Peyer's patch (tissue), 4 donors: ENCODE measurements around the gene NLRP9. TPM values are rescaled to one million over a fixed set of nuclear protein-coding genes. Genes with fewer than 3 reads are reported as not detected.
A peak's percentile ranks its signal among the peaks of the same experiment; 100 is the strongest.

Experiments used
- DNase-seq, 3 donors: peaks; one replicate each; pipeline ENCODE4 v3.0.0-alpha.2; 2017 to 2019
- H3K27ac ChIP-seq, 4 donors: fragments of 200-600 bp; sonication (generic); one replicate each; pipeline ENCODE4 v1.5.1; 2016 to 2019
- H3K27me3 ChIP-seq, 2 donors: fragments of 200-600 bp; sonication (generic); one replicate each; pipeline ENCODE4 v1.5.1; 2019
- H3K36me3 ChIP-seq, 3 donors: fragments of 200-600 bp; sonication (generic); one replicate each; pipeline ENCODE4 v1.5.1; 2016 to 2019
- H3K4me1 ChIP-seq, 4 donors: fragments of 200-600 bp; sonication (generic); one replicate each; pipeline ENCODE4 v1.5.1; 2016 to 2019
- H3K4me3 ChIP-seq, 4 donors: fragments of 200-600 bp; sonication (generic); 1 replicate in 3 of 4; 2 replicates in 1 of 4; pipeline ENCODE4 v1.5.1; 2016 to 2019; ENCODE audit warnings: mild to moderate bottlenecking in 1 of 4
- H3K9me3 ChIP-seq, 4 donors: fragments of 200-600 bp; sonication (generic); one replicate each; pipeline ENCODE4 v1.5.1; 2016 to 2019; ENCODE audit warnings: mild to moderate bottlenecking in 1 of 4
- POLR2A ChIP-seq, 2 donors: fragments of 450-650 bp; IDR thresholded peaks; one replicate each; pipeline ENCODE4 v1.5.1; 2017; ENCODE audit warnings: antibody characterized with exemption in 2 of 2, mild to moderate bottlenecking in 2 of 2, moderate library complexity in 2 of 2
- total RNA-seq, 4 donors: library from RNA; depleted of rRNA; stranded (reverse); fragments of >200 nt; gene quantifications; one replicate each; pipeline ENCODE4 v1.1.0, GENCODE V29; 2016
- TF ChIP-seq, protein P1 (sequence below), 6 experiments: fragments of 450-650 bp in 4 of 6; fragments of 200-600 bp in 2 of 6; sonication (generic) in 1 of 6; IDR thresholded peaks; one replicate each; pipeline ENCODE4 v1.5.1; 2017 to 2019; ENCODE audit warnings: antibody characterized with exemption in 6 of 6, mild to moderate bottlenecking in 3 of 6, moderate library complexity in 1 of 6

The NLRP9 gene
- total RNA-seq, 4 donors from 2014 or later, result not detected

DNA sequence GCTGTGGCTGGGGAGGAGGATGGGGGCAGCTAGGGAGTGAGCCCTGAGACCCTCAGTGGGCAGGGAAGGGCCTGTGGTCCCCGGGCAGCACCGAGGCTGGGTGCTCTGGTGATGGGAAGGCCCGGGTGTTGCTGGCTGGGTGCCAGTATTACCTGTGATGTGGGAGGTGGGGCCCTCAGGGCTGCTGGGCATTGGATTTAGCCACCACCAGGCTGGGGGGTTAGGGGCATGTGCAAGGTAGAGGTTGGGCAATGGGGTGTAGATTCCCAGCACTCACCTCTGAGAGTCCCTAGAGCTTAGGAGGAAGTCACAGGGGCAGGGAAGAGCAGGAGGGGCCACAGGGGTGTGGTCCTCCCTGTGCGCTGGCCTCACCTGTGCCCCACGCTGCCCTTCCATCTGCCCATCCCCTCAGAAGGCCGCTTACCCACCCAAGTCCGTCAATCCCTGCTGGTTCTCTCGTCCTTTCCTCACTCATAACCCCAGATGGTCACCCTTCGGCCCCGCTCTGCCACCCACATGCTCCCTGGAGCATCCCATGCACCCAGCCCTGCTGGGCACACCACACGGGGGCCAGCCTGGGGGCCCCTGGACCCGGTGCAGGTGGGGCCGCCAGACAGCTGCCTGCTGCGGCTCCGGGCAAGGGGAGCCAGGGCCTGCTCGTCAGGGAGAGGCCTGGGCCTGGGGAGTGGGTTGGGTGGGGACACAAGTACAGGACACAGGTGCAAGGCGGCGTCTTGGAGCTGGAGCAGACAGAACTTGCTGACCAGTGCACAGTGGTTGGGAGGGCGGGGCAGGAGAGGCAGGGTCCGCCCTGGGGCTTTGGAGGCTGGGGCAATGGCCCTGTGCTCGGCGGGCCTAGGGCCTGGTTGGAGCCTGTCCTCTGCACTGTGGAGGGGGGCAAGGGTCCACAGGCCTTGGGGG lies 50.7 kb downstream of the NLRP9 start:
- H3K4me1 ChIP-seq, result peaks cover 0 to 56% (median 11%) of the 10 kb centered on the region in 4 donors

DNA sequence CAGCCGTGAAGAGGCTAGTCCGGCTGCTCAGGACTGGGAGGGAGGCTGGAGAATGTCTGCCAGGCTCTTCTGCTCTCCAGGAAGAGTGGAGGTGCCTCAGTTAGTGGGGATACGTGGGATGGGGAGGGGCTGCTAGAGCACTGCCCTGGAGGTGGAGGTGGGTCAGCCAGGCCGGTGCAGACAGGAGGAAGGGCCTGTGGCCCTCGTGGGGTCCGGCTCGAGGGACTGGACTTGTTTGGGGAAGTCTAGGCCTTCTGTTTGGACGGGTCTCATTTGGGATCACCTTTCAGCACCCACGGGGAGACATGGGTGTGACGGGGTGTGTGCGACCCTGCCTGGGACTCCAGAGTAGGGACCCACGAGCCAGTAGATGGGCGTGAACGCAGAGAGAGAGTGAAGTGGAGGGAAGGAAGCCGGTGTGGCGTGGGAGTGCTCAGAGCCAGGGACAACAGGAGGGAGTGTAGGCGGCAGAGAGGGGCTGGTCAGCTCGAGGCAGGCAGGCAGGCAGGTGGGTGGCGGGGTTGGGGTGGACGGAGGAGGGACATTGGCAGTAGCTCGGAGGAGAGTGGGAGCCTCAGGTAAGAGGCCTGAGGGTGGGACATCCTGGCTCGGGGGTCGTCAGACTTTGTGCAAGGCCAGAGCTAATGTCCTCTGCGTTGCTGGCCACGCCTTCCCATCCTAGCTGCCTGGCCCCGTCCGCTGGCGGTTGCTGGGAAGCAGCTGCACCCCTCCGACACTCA lies 51.7 kb downstream of the NLRP9 start:
- Histone ChIP-seq H3K4me1 (peaks cover 0 to 60% (median 11%) of the 10 kb centered on the region in 4 donors), H3K27ac (peak overlapping the region in 3 of 4 donors; percentile 83 to 97 (median 90)), H3K4me3 (no peak overlapping the region), H3K36me3 (peaks cover 0 to 71% (median 3%) of the 10 kb centered on the region in 3 donors), H3K27me3 (no peaks in the 10 kb centered on the region), H3K9me3 (no peaks in the 10 kb centered on the region)
- peak in 1 of 3 donors; percentile 50 for DNase-seq
- TF ChIP-seq, protein P1, sequence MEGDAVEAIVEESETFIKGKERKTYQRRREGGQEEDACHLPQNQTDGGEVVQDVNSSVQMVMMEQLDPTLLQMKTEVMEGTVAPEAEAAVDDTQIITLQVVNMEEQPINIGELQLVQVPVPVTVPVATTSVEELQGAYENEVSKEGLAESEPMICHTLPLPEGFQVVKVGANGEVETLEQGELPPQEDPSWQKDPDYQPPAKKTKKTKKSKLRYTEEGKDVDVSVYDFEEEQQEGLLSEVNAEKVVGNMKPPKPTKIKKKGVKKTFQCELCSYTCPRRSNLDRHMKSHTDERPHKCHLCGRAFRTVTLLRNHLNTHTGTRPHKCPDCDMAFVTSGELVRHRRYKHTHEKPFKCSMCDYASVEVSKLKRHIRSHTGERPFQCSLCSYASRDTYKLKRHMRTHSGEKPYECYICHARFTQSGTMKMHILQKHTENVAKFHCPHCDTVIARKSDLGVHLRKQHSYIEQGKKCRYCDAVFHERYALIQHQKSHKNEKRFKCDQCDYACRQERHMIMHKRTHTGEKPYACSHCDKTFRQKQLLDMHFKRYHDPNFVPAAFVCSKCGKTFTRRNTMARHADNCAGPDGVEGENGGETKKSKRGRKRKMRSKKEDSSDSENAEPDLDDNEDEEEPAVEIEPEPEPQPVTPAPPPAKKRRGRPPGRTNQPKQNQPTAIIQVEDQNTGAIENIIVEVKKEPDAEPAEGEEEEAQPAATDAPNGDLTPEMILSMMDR (IDR thresholded peaks at IDR 0.05), result no peak
- no peak for TF ChIP-seq POLR2A (IDR thresholded peaks at IDR 0.05)

More for the DNA sequence above, 50.7 kb downstream of the NLRP9 start:
- H3K9me3 ChIP-seq, result no peaks in the 10 kb centered on the region
- TF ChIP-seq, protein P1 (IDR thresholded peaks at IDR 0.05), result no peak
- TF ChIP-seq POLR2A (IDR thresholded peaks at IDR 0.05), result peak; percentile 47 to 51
- H3K4me3 ChIP-seq, result peak overlapping the region in 2 of 4 donors; percentile 14 to 24
- peaks cover 0 to 71% (median 3%) of the 10 kb centered on the region in 3 donors for H3K36me3 ChIP-seq
- peak in 2 of 3 donors; percentile 90 to 91 for DNase-seq
- H3K27me3 ChIP-seq, result no peaks in the 10 kb centered on the region
- H3K27ac ChIP-seq, result peak overlapping the region in 3 of 4 donors; percentile 83 to 97 (median 90)

DNA sequence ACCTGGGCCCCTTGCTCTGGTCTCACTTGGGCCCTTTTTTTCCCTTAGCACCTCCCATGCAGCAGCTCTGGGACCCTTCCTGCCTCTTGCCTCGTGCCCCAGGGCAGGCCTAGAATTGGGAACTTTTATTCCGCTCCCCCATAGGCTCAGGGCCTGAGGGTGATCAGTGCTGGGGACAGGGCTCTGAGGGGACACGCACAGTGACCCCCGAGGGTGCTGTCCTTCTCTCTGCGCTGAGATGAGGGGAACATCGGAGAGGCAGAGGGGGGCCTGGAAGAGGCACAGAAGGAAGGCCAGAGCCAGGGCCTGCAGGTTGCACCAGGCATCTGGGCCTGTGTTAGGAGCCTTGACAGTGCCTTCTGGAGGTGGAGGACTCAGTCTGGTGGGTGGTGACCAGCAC lies 52.4 kb downstream of the NLRP9 start:
- peaks cover 0 to 71% (median 3%) of the 10 kb centered on the region in 3 donors for H3K36me3 ChIP-seq
- no peak for TF ChIP-seq POLR2A (IDR thresholded peaks at IDR 0.05)
- TF ChIP-seq, protein P1 (IDR thresholded peaks at IDR 0.05), result no peak
- no peaks in the 10 kb centered on the region for H3K9me3 ChIP-seq
- DNase-seq, result no peak
- H3K4me1 ChIP-seq, result peaks cover 0 to 67% (median 12%) of the 10 kb centered on the region in 4 donors
- H3K4me3 ChIP-seq, result no peak overlapping the region
- peak overlapping the region in 2 of 4 donors; percentile 90 to 97 for H3K27ac ChIP-seq
- no peaks in the 10 kb centered on the region for H3K27me3 ChIP-seq

- peaks cover 0 to 72% (median 15%) of the 10 kb centered on the region in 4 donors for H3K4me1 ChIP-seq
Observed at GRCh38 chr19:55684946-55685681, 53.1 kb downstream of the NLRP9 start.

More at GRCh38 chr19:55684946-55685681, 53.1 kb downstream of the NLRP9 start:
- Histone ChIP-seq H3K27me3 (no peaks in the 10 kb centered on the region), H3K9me3 (no peaks in the 10 kb centered on the region), H3K4me3 (peak overlapping the region in 1 of 4 donors; percentile 22), H3K36me3 (peaks cover 0 to 70% (median 0%) of the 10 kb centered on the region in 3 donors), H3K27ac (peak overlapping the region in 3 of 4 donors; percentile 65 to 97 (median 90))
- no peak for TF ChIP-seq POLR2A (IDR thresholded peaks at IDR 0.05)
- TF ChIP-seq, protein P1 (IDR thresholded peaks at IDR 0.05), result no peak
- no peak for DNase-seq
